H9 (cell line): ENCODE measurements around the gene FCGR3A. TPM values are rescaled to one million over a fixed set of nuclear protein-coding genes. Genes with fewer than 3 reads are reported as not detected.
"Not testable (repeated sequence)": the region's sequence is repeated elsewhere in the genome, so short reads cannot be mapped to it uniquely, and the experiment has no call there.

Experiments
- DNase-seq: peaks from one replicate; pipeline ENCODE4 v3.0.0-alpha.2; 2017
- H2AFZ ChIP-seq: one replicate; pipeline ENCODE4 v1.6.1; 2013; ENCODE audit warnings: mild to moderate bottlenecking, low read length, control low read depth, moderate library complexity
- H2AK5ac ChIP-seq: 2 replicates; pipeline ENCODE4 v1.6.1; 2013; ENCODE audit warnings: low read length, control low read depth, mixed read lengths; ENCODE audit not compliant: insufficient read length
- H2BK120ac ChIP-seq: one replicate; pipeline ENCODE4 v1.6.1; 2013; ENCODE audit warnings: low read depth, mild to moderate bottlenecking, low read length, control low read depth, inconsistent platforms; ENCODE audit not compliant: poor library complexity, severe bottlenecking
- H2BK12ac ChIP-seq: 2 replicates; pipeline ENCODE4 v1.6.1; 2013; ENCODE audit warnings: low read length, control low read depth, mixed read lengths, low read depth; ENCODE audit not compliant: insufficient read length
- H2BK15ac ChIP-seq: 2 replicates; pipeline ENCODE4 v1.6.1; 2013; ENCODE audit warnings: low read depth, low read length, control low read depth
- H2BK20ac ChIP-seq: one replicate; pipeline ENCODE4 v1.6.1; 2013; ENCODE audit warnings: low read depth, mild to moderate bottlenecking, low read length, control low read depth, inconsistent platforms; ENCODE audit not compliant: poor library complexity, severe bottlenecking
- H2BK5ac ChIP-seq: 2 replicates; pipeline ENCODE4 v1.6.1; 2013; ENCODE audit warnings: low read length, control low read depth, mixed read lengths; ENCODE audit not compliant: insufficient read length
- H3K14ac ChIP-seq: 2 replicates; pipeline ENCODE4 v1.6.1; 2013; ENCODE audit warnings: low read length, control low read depth; ENCODE audit not compliant: insufficient read depth
- H3K18ac ChIP-seq: 2 replicates; pipeline ENCODE4 v1.6.1; 2013; ENCODE audit warnings: low read depth, mild to moderate bottlenecking, mixed read lengths, low read length, control low read depth; ENCODE audit not compliant: insufficient read length
- H3K23ac ChIP-seq: 2 replicates; pipeline ENCODE4 v1.6.1; 2013; ENCODE audit warnings: low read length, control low read depth, mixed read lengths, low read depth; ENCODE audit not compliant: insufficient read length
- H3K23me2 ChIP-seq: 2 replicates; pipeline ENCODE4 v1.6.1; 2013; ENCODE audit warnings: low read depth, mild to moderate bottlenecking, mixed read lengths, low read length, control low read depth; ENCODE audit not compliant: insufficient read length, poor library complexity, severe bottlenecking
- H3K27ac ChIP-seq: 2 replicates; pipeline ENCODE4 v1.5.1; 2013; ENCODE audit warnings: low read length, control low read depth, mixed read lengths, low read depth; ENCODE audit not compliant: insufficient read length
- H3K27me3 ChIP-seq: 2 replicates; pipeline ENCODE4 v1.6.1; 2013; ENCODE audit warnings: low read length, control low read depth, inconsistent platforms; ENCODE audit not compliant: insufficient read depth
- H3K4ac ChIP-seq: 2 replicates; pipeline ENCODE4 v1.6.1; 2013; ENCODE audit warnings: low read depth, mild to moderate bottlenecking, control low read depth, inconsistent platforms, low read length, moderate library complexity
- H3K4me1 ChIP-seq: 2 replicates; pipeline ENCODE4 v1.6.1; 2013; ENCODE audit warnings: low read length, control low read depth, inconsistent platforms; ENCODE audit not compliant: insufficient read depth
- H3K4me2 ChIP-seq: 2 replicates; pipeline ENCODE4 v1.6.1; 2013; ENCODE audit warnings: low read length, control low read depth, mixed read lengths; ENCODE audit not compliant: insufficient read length, insufficient read depth
- H3K56ac ChIP-seq: 2 replicates; pipeline ENCODE4 v1.6.1; 2013; ENCODE audit warnings: low read depth, mild to moderate bottlenecking, mixed read lengths, low read length, control low read depth; ENCODE audit not compliant: insufficient read length
- H3K79me1 ChIP-seq: 2 replicates; pipeline ENCODE4 v1.6.1; 2013; ENCODE audit warnings: low read depth, mild to moderate bottlenecking, moderate library complexity, low read length, control low read depth, inconsistent platforms; ENCODE audit not compliant: insufficient read depth, poor library complexity, severe bottlenecking
- H3K79me2 ChIP-seq: 2 replicates; pipeline ENCODE4 v1.6.1; 2013; ENCODE audit warnings: low read length, control low read depth, inconsistent platforms; ENCODE audit not compliant: insufficient read depth
- H3K9ac ChIP-seq: 2 replicates; pipeline ENCODE4 v1.6.1; 2013; ENCODE audit warnings: low read length, control low read depth, mixed read lengths; ENCODE audit not compliant: insufficient read length; ENCODE audit errors: extremely low read depth
- H3K9me3 ChIP-seq: one replicate; pipeline ENCODE4 v1.6.1; 2013; ENCODE audit warnings: low read depth, low read length, inconsistent platforms; ENCODE audit not compliant: control insufficient read depth
- H3T11ph ChIP-seq: one replicate; pipeline ENCODE4 v1.6.1; 2013; ENCODE audit warnings: mild to moderate bottlenecking, low read length, control low read depth, inconsistent platforms
- H4K20me1 ChIP-seq: one replicate; pipeline ENCODE4 v1.6.1; 2013; ENCODE audit not compliant: control insufficient read depth, insufficient read length, insufficient read depth
- H4K5ac ChIP-seq: 2 replicates; pipeline ENCODE4 v1.6.1; 2013; ENCODE audit warnings: low read depth, mild to moderate bottlenecking, mixed read lengths, low read length, control low read depth; ENCODE audit not compliant: insufficient read length
- H4K8ac ChIP-seq: replicated peaks from 2 replicates; pipeline ENCODE4 v1.6.1; 2013; ENCODE audit warnings: low read length, control low read depth, mixed read lengths, low read depth; ENCODE audit not compliant: insufficient read length
- H4K91ac ChIP-seq: 2 replicates; pipeline ENCODE4 v1.6.1; 2013; ENCODE audit warnings: low read depth, mild to moderate bottlenecking, moderate library complexity, mixed read lengths, low read length, control low read depth; ENCODE audit not compliant: insufficient read length
- H3K27ac Mint-ChIP-seq, 3 experiments: 2 replicates in 2 of 3; 3 replicates in 1 of 3; pipeline ENCODE4 v1.8.0; 2020 to 2021; ENCODE audit warnings: mixed read lengths in 3 of 3, mild to moderate bottlenecking in 1 of 3, moderate library complexity in 1 of 3
- H3K27me3 Mint-ChIP-seq: 2 replicates; pipeline ENCODE4 v1.8.0; 2021; ENCODE audit warnings: low read depth, mild to moderate bottlenecking, moderate library complexity, mixed read lengths
- H3K36me3 Mint-ChIP-seq, 3 experiments: 2 replicates in 2 of 3; 3 replicates in 1 of 3; pipeline ENCODE4 v1.8.0; 2020 to 2021; ENCODE audit warnings: low read depth in 3 of 3, mixed read lengths in 3 of 3; ENCODE audit not compliant: insufficient read depth in 1 of 3
- H3K4me1 Mint-ChIP-seq, 2 experiments: 2 replicates each; pipeline ENCODE4 v1.8.0; 2020; ENCODE audit warnings: mixed read lengths in 2 of 2
- H3K4me3 Mint-ChIP-seq, 2 experiments: 2 replicates in 1 of 2; 3 replicates in 1 of 2; pipeline ENCODE4 v1.8.0; 2020 to 2021; ENCODE audit warnings: mild to moderate bottlenecking in 2 of 2, mixed read lengths in 2 of 2, moderate library complexity in 1 of 2
- H3K9me3 Mint-ChIP-seq, 2 experiments: 2 replicates in 1 of 2; 3 replicates in 1 of 2; pipeline ENCODE4 v1.8.0; 2020; ENCODE audit warnings: mild to moderate bottlenecking in 2 of 2, mixed read lengths in 2 of 2, moderate library complexity in 1 of 2
- WGBS: extraction: QIAGEN DNeasy Blood & Tissue Kit; methylation state at CpG from one replicate; pipeline ENCODE4 v1.1.7; 2013; ENCODE audit warnings: missing lambda C conversion rate, low lambda C conversion rate, mixed read lengths; ENCODE audit not compliant: insufficient read length; ENCODE audit errors: extremely low coverage; 5-methylcytosine and 5-hydroxymethylcytosine counted together
- total RNA-seq: library from RNA; stranded (reverse); gene quantifications from 2 replicates; pipeline ENCODE4 v1.2.1, GENCODE V29; 2021

Gene FCGR3A
- total RNA-seq, 1 experiment from 2014 or later = not detected

- not testable (repeated sequence) for H4K20me1 ChIP-seq, H3K4me3 Mint-ChIP-seq, H3K4ac ChIP-seq, H4K5ac ChIP-seq, H3K23me2 ChIP-seq, H3K36me3 Mint-ChIP-seq, H3K23ac ChIP-seq, H3K9ac ChIP-seq, H3K9me3 Mint-ChIP-seq, H3K79me1 ChIP-seq, H3T11ph ChIP-seq, H3K27me3 ChIP-seq, H3K4me1 ChIP-seq, H2BK5ac ChIP-seq, H3K27me3 Mint-ChIP-seq, H3K56ac ChIP-seq, H3K4me1 Mint-ChIP-seq, H3K14ac ChIP-seq, H2BK120ac ChIP-seq, H3K79me2 ChIP-seq, H2BK20ac ChIP-seq, H2AK5ac ChIP-seq, H3K27ac ChIP-seq, H3K9me3 ChIP-seq, H2AFZ ChIP-seq, H3K18ac ChIP-seq, H2BK15ac ChIP-seq, H4K91ac ChIP-seq, DNase-seq, H3K4me2 ChIP-seq, H4K8ac ChIP-seq, H2BK12ac ChIP-seq, H3K27ac Mint-ChIP-seq
- WGBS = no CpG with 5 or more reads among the region's 8 CpGs
Observed at GRCh38 chr1:161579856-161580507, 30.4 kb upstream of the FCGR3A start.

- not testable (repeated sequence) for H3K79me1 ChIP-seq, H3K4me1 Mint-ChIP-seq, H3K27ac ChIP-seq, H3K4me2 ChIP-seq, H3K4me1 ChIP-seq, H3T11ph ChIP-seq, H3K9ac ChIP-seq, H4K91ac ChIP-seq, H3K23me2 ChIP-seq, H3K14ac ChIP-seq, H4K5ac ChIP-seq, H2BK120ac ChIP-seq, H2AFZ ChIP-seq, H2BK12ac ChIP-seq, H2BK5ac ChIP-seq, H3K4me3 Mint-ChIP-seq, H3K18ac ChIP-seq, H3K27ac Mint-ChIP-seq, H3K27me3 ChIP-seq, H3K79me2 ChIP-seq, DNase-seq, H3K9me3 ChIP-seq, H2BK20ac ChIP-seq, H3K56ac ChIP-seq, H2AK5ac ChIP-seq, H2BK15ac ChIP-seq, H3K27me3 Mint-ChIP-seq, H4K8ac ChIP-seq, H3K23ac ChIP-seq, H3K4ac ChIP-seq, H3K9me3 Mint-ChIP-seq, H3K36me3 Mint-ChIP-seq, H4K20me1 ChIP-seq
Observed at GRCh38 chr1:161576676-161577075, 27.1 kb upstream of the FCGR3A start.
